GM19467 (cell line): ENCODE results near the gene SEMA5B.
A peak's percentile ranks its signal among the peaks of the same experiment; 100 is the strongest.

ENCODE experiments used
- ATAC-seq: cut with Tn5 transposase; IDR thresholded peaks from one replicate; pipeline ENCODE4 v1.9.1; 2021; ENCODE audit warnings: mild to moderate bottlenecking, moderate library complexity; ENCODE audit not compliant: unreplicated experiment

SEMA5B gene

DNA sequence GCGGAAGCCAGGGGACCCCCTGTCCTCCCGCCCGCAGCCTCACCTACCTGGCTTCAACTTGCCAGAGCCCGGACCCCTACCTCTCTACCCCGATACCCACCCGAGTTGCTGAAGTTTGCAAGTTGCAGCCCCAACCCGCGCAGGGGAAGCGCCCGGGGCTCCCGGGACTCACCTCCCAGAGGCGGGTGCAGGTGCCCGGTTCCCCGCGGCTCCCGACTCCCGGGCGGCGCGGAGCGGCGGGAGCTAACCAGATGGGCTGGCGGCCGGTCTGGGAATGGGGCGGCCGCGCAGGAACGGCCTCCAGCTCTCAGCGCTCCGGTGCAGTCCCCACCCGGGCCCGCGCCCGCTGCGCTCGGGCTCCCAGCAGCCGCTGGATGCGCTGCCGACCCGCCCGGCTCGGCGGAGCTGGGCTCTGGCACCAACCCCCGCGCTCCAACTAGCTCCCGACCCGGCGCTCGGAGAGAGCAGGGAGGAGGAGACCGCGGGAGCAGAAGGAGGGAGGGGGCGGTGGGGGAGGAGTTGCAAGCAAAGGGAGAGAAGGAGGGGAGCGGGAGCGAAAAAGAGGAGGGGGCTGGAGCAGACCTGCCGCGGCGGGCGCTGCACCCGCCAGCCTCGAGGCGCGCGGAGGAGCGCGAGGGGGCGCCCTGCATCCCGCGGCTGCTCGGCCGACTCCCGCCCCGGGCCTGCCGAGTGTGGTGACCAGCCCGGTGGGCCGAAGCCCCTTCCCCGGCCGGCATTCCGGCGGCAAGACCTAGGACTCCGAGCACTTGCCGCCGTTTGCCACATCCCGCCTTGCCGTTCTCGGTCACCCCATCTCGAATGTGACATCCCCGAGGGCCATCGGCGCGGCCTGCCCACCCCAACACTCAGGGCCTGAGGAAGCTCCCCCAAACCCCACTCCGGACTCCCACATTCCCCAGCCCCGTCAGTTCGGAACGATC is at the start of gene SEMA5B:
Gene SEMA5B, minus strand, starts transcription at position 472 of the 941 bp plus-strand sequence. CDS start 66,500 bp downstream, outside the sequence.
- ATAC-seq, result no peak

GRCh38 chr3:123076496-123077418 is 49.2 kb upstream of the SEMA5B start:
- no peak for ATAC-seq

DNA sequence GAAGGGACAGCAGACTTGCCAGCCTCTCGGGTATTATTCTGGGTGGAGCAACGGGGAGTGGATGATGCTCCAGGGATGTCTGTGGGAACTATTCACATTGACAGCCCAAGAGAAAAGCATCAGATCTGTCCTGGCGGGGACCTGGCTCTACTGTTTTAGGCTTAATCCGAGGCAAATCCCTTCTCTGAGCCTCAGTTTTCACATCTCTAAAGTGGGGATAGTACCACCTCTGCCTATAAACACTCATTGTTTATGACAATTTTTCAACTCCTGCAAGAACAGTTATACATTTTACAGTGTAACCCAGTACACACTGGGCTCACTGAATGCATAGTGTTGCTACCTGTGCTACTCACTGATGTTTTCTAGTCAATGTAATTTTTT is 48.5 kb upstream of the SEMA5B start:
- no peak for ATAC-seq

GRCh38 chr3:123075359-123075758 is 47.8 kb upstream of the SEMA5B start:
- ATAC-seq, result no peak

DNA sequence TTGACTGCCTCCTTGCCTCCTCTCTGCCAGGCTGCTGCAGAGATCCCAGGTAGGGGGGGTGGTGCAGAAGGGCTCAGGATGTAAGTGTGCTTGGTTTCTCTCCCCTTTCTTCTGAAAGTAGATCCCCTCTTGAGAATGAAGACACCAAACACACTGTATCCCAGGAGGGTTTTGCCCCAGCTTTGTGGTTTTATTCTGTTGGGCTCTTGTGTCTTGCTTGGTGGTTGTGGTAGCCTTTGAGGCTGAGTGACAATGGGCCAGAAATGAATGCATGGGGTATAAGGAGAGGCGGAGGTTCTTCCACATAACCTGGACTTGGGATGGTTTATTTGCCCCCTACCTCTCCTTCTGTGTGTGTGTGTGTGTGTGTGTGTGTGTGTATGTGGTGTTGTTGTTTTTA is 45.0 kb upstream of the SEMA5B start:
- no peak for ATAC-seq

DNA sequence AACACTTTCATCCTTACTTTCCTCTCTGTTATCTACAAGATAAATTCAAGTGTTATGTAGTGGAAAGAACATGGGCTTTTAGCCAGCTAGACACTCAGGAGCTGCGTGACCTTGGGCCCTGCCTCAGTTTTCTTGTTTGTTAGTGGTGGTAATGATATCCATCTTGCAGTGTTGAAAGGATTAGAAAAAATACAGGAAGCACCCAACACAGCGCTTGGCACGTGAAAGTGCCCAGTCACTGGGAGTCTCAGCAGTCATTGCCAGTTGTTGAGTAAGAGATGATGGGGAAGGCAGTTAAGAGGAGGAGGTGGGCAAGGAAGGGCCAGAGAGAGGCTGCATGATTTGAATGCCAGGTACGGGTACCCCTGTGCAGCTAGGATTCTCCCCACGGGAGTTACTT is 44.6 kb upstream of the SEMA5B start:
- no peak for ATAC-seq

DNA sequence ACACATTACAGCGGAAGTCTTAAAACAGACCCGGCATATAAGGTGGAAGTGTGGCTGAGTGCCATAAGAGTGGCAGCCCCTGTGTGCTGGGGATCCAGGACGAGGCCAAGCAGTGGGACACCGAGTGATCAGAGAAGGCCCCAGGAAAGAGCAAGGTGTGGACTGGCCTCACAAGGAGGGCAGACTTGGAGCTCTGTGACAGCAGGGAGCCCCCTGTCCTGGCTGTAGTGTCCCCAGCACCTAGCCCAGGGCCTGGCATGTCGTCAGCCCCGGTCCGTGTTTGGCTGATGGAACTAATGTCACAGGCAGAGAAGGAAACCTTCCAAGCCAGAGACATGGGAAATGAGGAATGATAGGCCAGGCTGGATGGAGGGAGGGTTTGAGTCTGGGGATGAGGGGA is 44.0 kb upstream of the SEMA5B start:
- no peak for ATAC-seq

DNA sequence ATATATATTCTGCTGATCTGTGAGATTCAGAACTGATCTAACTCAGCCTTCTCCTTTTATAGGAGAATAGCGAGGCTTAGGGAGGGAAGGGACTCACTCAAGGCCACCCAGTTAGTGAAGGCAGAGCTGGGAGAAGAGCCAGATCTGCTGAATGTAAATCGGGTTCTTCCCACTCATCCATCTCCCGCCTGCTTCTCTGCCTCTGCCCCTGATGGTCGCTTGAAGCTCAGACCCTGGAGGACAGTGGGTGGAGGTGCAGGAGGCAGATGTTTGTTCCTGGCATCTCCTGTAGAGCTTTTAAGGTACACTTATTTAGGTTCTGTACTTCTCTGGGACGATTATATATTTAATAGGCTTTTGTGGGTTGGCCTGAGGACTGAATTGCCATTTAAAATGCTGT is 43.6 kb upstream of the SEMA5B start:
- ATAC-seq, result no peak

DNA sequence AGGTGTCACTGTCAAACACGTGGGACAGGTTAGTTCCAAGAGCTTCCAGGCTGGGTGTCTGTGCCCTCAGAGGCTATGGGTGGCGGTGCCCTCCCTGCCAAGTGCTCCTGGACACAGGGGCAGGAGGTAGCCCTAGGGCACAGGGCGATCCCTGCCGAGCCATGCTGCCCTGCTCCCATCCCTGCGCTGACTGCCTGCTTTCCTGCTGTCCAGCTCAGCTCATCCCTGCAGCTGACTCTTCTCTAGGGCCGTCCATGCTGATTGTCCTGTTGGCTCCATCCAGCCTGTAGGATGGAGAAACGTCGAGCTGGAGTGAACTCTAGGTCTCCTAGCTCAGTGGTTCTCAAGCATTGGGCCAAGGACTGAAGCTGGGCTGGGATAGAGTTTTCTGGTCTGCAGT is 42.9 kb upstream of the SEMA5B start:
- no peak for ATAC-seq

DNA sequence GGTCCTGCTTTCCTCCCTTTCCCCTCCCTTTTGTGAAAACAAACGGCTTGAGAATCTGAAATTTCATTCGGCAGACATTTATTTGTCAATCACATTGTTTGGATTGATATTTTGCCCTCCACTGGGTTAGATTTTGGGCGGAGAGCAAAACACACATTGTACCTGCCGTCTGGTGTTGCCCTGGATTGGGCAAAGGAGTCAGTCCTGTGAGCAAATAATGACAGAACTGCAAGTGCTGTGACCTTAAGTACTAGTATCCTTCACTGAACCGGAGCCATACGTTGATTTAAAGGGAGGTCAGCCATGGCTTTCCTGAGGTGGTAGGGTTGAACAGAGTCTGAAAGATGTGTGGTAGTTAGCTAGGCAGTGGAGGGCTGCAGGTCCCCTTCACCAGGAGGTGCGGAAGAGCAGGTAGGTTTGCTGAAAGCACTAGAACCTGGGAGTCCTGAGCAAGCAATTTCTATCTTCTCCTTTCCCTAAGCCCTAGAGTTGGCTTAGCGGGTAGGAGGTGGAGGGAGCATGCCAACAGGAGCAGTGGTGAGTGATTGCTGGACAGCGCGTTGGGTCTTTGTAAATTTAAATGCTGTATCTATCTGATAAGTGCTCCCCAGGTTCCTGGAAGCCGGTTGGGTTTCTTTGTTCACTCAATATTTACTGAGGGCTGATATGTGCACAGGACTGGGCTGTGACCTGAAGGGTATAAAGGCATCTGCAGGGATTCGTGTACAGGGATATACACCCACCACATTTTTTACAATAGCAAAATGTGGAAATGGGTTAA is 41.2 kb upstream of the SEMA5B start:
- ATAC-seq, result no peak

GRCh38 chr3:123067689-123068600 is 40.4 kb upstream of the SEMA5B start:
- no peak for ATAC-seq

DNA sequence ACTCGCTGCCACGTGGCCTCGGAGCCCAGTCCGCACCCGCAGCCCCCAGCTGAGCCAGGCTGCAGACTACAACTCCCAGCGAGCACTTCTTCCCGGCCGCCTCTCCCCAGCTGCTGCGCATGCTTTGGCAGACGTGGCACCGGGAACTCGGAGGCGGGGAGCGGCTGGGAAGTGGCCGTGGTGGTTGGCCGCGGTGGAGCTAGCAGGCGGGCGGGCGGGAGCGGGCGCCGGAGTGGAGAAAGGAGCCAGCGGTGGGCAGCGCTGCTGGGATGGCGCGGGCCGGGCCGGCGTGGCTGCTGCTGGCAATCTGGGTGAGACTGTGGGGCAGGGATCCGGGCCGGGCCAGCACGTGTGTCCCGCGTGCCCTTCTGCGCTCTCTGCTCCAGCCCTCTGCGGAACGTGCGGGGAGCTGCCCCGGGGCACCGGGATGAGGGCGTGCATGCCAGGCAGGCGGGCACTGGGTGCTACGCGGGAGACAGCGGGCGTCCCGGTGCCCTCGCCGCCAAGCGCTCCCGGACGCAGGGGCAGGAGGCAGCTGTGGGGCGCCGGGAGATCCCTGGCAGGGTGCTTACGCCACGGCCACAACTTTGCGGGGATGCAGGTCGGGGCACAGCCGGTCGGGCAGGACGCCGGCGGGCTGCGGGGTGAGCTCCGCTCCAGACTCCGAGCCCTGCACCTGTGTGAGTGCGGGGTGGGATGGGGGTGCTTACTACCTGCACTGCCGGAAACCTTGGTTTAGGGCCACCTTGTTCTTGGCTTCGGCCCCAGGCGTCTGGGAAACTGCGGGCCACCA is 39.5 kb upstream of the SEMA5B start, which contains the start of gene PDIA5:
Gene PDIA5, plus strand, starts transcription at position 130 of the 793 bp plus-strand sequence. Its CDS starts 140 bp downstream, at position 270.
- ATAC-seq, result peak; percentile 77

DNA sequence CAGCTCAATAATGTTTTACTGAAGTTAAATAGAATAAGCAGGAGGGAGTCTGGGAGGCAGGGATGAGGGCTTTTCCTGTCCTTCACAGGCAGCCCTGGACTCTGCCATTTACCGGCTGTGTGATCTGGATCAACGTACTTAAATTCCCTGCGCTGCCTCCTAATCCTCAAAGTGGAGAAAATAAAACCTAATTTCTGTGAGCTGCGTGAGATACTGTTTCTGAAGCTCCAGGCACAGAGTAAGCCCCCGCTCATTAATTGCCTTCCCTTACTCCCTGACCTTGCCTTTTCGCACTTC is 39.0 kb upstream of the SEMA5B start:
- ATAC-seq, result no peak

GRCh38 chr3:123064914-123065313 is 37.4 kb upstream of the SEMA5B start:
- ATAC-seq, result no peak

GRCh38 chr3:123064506-123064905 is 36.9 kb upstream of the SEMA5B start:
- no peak for ATAC-seq

- ATAC-seq, result no peak
These were observed 35.5 kb upstream of the SEMA5B start for GRCh38 chr3:123063034-123063433.

DNA sequence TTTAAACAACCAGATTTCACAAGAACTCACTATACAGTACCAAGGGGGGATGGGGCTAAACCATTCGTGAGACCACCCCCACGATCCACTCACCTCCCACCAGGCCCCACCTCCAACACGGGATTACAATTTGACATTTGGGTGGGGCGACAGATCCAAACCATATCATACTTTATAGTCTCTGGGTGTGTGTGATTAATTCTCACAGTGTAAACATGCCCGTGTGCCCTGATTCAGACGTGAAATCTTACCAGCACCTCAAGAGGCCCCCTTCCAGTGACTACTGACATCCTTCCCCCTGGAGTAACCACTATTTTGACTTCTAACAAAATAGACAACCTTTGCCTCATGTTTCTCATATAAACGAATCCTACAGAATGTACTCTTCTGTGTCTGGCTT is 34.3 kb upstream of the SEMA5B start:
- ATAC-seq, result no peak

DNA sequence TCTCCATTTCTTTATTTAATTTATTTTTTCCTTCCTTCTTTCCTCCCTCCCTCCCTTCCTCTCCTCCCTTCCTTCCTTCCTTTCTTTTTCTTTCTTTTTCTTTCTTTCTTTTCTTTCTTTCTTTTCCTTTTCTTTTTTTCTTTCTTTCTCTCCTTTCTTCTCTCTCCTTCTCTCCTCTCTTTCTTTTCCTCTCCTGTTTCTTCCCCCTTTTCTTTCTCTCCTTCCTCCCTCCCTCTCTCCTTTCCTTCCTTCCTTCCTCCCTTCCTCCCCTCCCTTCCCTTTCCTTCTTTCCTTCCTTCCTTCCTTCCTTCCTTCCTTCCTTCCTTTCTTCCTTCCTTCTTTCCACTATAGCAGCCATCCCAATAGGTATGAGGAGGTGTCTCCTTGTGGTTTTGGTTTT is 32.5 kb upstream of the SEMA5B start:
- no peak for ATAC-seq

DNA sequence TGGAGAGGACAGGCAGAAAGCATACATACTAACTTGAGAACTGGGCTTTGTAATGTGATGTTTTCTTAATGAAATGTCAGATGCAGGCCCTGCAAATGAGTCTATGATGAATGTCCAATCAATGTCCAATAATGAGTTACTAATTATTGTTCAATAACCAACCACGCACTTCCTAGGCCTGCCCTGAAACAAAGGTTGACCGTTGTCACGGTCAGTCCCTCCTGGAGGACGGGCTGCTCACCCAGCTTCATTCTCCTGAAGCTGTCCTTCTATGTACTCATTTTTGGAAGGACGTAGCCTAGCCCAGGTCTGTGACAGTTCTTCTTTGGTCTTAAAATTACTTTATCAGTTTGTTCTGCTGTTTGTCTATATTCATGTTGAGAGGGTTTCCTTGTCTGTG is 30.9 kb upstream of the SEMA5B start:
- ATAC-seq, result no peak
